Measurements from ENCODE around the gene GLIPR2. TPM values are rescaled to one million over a fixed set of nuclear protein-coding genes. Genes with fewer than 3 reads are reported as not detected.
A peak's percentile ranks its signal among the peaks of the same experiment; 100 is the strongest.

The GLIPR2 gene
- total and polyA plus RNA-seq, 2 of the 13 experiments (the other 11 are each of a cell fraction or from before 2014, with no cell fraction given): 0.08 to 0.42 TPM

- TF ChIP-seq STAT5B (CRISPR knock-in tag; IDR thresholded peaks at IDR 0.05): no peak
- TF ChIP-seq, protein P1, sequence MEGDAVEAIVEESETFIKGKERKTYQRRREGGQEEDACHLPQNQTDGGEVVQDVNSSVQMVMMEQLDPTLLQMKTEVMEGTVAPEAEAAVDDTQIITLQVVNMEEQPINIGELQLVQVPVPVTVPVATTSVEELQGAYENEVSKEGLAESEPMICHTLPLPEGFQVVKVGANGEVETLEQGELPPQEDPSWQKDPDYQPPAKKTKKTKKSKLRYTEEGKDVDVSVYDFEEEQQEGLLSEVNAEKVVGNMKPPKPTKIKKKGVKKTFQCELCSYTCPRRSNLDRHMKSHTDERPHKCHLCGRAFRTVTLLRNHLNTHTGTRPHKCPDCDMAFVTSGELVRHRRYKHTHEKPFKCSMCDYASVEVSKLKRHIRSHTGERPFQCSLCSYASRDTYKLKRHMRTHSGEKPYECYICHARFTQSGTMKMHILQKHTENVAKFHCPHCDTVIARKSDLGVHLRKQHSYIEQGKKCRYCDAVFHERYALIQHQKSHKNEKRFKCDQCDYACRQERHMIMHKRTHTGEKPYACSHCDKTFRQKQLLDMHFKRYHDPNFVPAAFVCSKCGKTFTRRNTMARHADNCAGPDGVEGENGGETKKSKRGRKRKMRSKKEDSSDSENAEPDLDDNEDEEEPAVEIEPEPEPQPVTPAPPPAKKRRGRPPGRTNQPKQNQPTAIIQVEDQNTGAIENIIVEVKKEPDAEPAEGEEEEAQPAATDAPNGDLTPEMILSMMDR (CRISPR knock-in tag; IDR thresholded peaks at IDR 0.05): peak; percentile 18; the same call in 1 of the 2 replicates
- H3K4me1 ChIP-seq (ENCODE audit: insufficient read depth, low read length): peaks cover 4% of the 10 kb centered on the region; the same call in 1 of the 2 replicates
- ChIA-PET POLR2A (interaction anchor here (1.0 kb wide), 1 partner anchor 90 kb away, joined by 3 read pairs; the partner anchor contains the start of gene CLTA), CTCF (ENCODE audit: low intra/inter-chr PET ratio, low total read pairs) (interaction anchor here (1.4 kb wide), 1 partner anchor 77 kb away, joined by 5 read pairs; no protein-coding TSS in a partner anchor)
- DNase-seq (ENCODE audit: low spot score): no peak
- no peaks in the 10 kb centered on the region for H4K20me1 ChIP-seq (ENCODE audit: insufficient read depth, low read length)
- no peak for FAIRE-seq
- in situ Hi-C loops (cut with HindIII; ENCODE audit: extremely low pct_ligation_motif_present, low pct_unique_long_range_greater_than_20kb) (loop anchor here (5.0 kb wide), 1 partner anchor 67 kb away; the partner anchor contains the start of gene CCIN), intact Hi-C loops (cut with micrococcal nuclease; ENCODE audit: unreplicated experiment) (no loop called here)
- H3K27ac ChIP-seq (ENCODE audit: extremely low read length, insufficient read depth, low read length): no peak overlapping the region
- H3K4me3 ChIP-seq (replicated peaks in 1 of 3; ENCODE audit: insufficient read depth in 1 of 3, low read depth in 2 of 3, low read length in 3 of 3): no peak overlapping the region
- no peak overlapping the region for H3K4me2 ChIP-seq (ENCODE audit: low read depth, low read length)
- no TSS peak for BruUV-seq (replicated peaks)
- no peaks in the 10 kb centered on the region for H3K79me2 ChIP-seq (ENCODE audit: insufficient read depth, low read length)
- H3K9ac ChIP-seq (ENCODE audit: insufficient read depth, low read depth, low read length): no peak overlapping the region
- H3K9me3 ChIP-seq (ENCODE audit: low read length): no peaks in the 10 kb centered on the region
- H3K36me3 ChIP-seq (replicated peaks in 1 of 2; ENCODE audit: control insufficient read depth in 1 of 2, insufficient read depth in 2 of 2, low read length in 2 of 2): no peaks in the 10 kb centered on the region
- peak; percentile 31; the same call in 1 of the 3 replicates for ATAC-seq
- no peaks in the 10 kb centered on the region for H3K27me3 ChIP-seq (ENCODE audit: control insufficient read depth in 1 of 2, insufficient read depth in 2 of 2, low read length in 2 of 2)
- WGBS (ENCODE audit: low lambda C conversion rate): 23% methylated on average over 3 of the region's 3 CpGs
- H2AFZ ChIP-seq (ENCODE audit: low read length): no peak overlapping the region
Observed at GRCh38 chr9:36100532-36100931, 36.0 kb upstream of the GLIPR2 start.

DNA sequence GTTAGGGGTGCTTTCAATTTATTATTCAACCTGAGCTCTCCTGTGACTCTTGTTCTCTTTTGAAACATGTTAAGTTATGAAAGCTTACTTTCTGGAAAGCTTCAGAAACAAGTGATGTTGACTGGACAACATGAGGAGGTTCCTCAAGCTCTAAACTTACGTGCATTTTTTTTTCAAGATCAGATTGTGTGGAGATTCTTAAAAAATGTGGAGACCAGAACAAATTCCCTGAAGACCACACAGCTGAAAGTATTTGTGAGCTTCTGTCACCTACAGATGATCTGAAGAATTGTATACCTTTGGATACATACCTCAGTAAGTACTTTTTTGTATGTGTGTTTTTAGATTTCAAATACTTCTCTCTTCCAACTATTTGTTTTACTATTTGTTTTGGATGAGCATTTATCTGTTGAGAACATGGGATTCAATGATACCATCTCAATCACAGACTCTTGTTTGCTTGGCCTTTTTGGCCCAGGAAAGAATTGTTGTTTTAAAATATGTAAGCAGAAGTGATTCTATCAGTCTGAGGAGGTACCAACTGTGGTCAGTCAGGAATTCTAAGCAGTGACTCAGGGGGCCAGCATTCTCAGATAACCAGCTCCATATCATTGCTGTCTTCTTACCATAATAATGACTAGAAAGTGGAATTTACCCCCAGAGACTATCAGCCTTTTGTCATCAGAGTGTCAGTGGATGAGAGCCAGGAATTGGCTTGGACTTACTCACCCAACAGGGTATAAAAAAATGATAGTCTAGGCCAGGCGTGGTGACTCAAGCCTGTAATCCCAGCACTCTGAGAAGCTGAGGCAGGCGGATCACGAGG is 34.4 kb upstream of the GLIPR2 start:
- Histone ChIP-seq H3K9ac (ENCODE audit: insufficient read depth, low read depth, low read length) (no peak overlapping the region), H4K20me1 (ENCODE audit: insufficient read depth, low read length) (no peaks in the 10 kb centered on the region), H3K27me3 (ENCODE audit: control insufficient read depth in 1 of 2, insufficient read depth in 2 of 2, low read length in 2 of 2) (no peaks in the 10 kb centered on the region), H3K79me2 (ENCODE audit: insufficient read depth, low read length) (no peaks in the 10 kb centered on the region), H3K27ac (ENCODE audit: extremely low read length, insufficient read depth, low read length) (no peak overlapping the region), H3K36me3 (replicated peaks in 1 of 2; ENCODE audit: control insufficient read depth in 1 of 2, insufficient read depth in 2 of 2, low read length in 2 of 2) (no peaks in the 10 kb centered on the region), H3K4me2 (ENCODE audit: low read depth, low read length) (no peak overlapping the region), H3K4me3 (replicated peaks in 1 of 3; ENCODE audit: insufficient read depth in 1 of 3, low read depth in 2 of 3, low read length in 3 of 3) (no peak overlapping the region), H3K4me1 (ENCODE audit: insufficient read depth, low read length) (peaks cover 4% of the 10 kb centered on the region; the same call in 1 of the 2 replicates), H2AFZ (ENCODE audit: low read length) (no peak overlapping the region), H3K9me3 (ENCODE audit: low read length) (no peaks in the 10 kb centered on the region)
- ChIA-PET POLR2A (interaction anchor here (1.0 kb wide), 1 partner anchor 88 kb away, joined by 3 read pairs; the partner anchor contains the start of gene CLTA), CTCF (ENCODE audit: low intra/inter-chr PET ratio, low total read pairs) (interaction anchor here (1.2 to 2.8 kb wide), 3 partner anchors 63 to 227 kb away, joined by 5 to 40 read pairs (median 5); no protein-coding TSS in a partner anchor)
- FAIRE-seq (no peak), DNase-seq (ENCODE audit: low spot score) (peak; percentile 57), ATAC-seq (no peak)
- WGBS (ENCODE audit: low lambda C conversion rate): 30% methylated on average over 4 of the region's 4 CpGs
- no TSS peak for BruUV-seq (replicated peaks)
- intact Hi-C loops (cut with micrococcal nuclease; ENCODE audit: unreplicated experiment) (no loop called here), in situ Hi-C loops (cut with HindIII; ENCODE audit: extremely low pct_ligation_motif_present, low pct_unique_long_range_greater_than_20kb) (loop anchor here (5.0 kb wide), 1 partner anchor 65 kb away; the partner anchor contains the start of gene CCIN)
- TF ChIP-seq ZFP1 (CRISPR knock-in tag; IDR thresholded peaks at IDR 0.05) (no peak), CEBPG (CRISPR knock-in tag; IDR thresholded peaks at IDR 0.05) (no peak), CHCHD3 (CRISPR knock-in tag; IDR thresholded peaks at IDR 0.05) (no peak), FOXP1 (IDR thresholded peaks at IDR 0.05) (no peak), FOXP1 (CRISPR knock-in tag; IDR thresholded peaks at IDR 0.05) (no peak), AGO2 (optimal IDR thresholded peaks at IDR 0.05; ENCODE audit: low read depth, low read length) (no peak), NFAT5 (CRISPR knock-in tag; IDR thresholded peaks at IDR 0.05) (no peak), MTA1 (CRISPR knock-in tag; IDR thresholded peaks at IDR 0.05; ENCODE audit: borderline replicate concordance) (no peak), ATF1 (CRISPR knock-in tag; IDR thresholded peaks at IDR 0.05) (no peak)
